Esophagus muscularis mucosa (tissue), 3 donors: Measurements from ENCODE around the gene INTS11.

Experiments
- POLR2A ChIP-seq: fragments of 450-650 bp; IDR thresholded peaks from one replicate; pipeline ENCODE4 v1.6.1; 2017; ENCODE audit warnings: antibody characterized with exemption, moderate library complexity, mild to moderate bottlenecking, low read depth
- POLR2AphosphoS5 ChIP-seq, 2 donors: sonication (generic); formaldehyde crosslinking; IDR thresholded peaks; one replicate each; pipeline ENCODE4 v1.6.1; 2017; ENCODE audit warnings: antibody characterized with exemption in 2 of 2
- TF ChIP-seq, protein P1 (sequence below), 3 experiments: fragments of 200-600 bp in 2 of 3; fragments of 450-650 bp in 1 of 3; sonication (generic) in 2 of 3; IDR thresholded peaks; one replicate each; pipeline ENCODE4 v1.5.1; 2017 to 2019; ENCODE audit warnings: antibody characterized with exemption in 3 of 3, mild to moderate bottlenecking in 2 of 3, moderate library complexity in 1 of 3

DNA sequence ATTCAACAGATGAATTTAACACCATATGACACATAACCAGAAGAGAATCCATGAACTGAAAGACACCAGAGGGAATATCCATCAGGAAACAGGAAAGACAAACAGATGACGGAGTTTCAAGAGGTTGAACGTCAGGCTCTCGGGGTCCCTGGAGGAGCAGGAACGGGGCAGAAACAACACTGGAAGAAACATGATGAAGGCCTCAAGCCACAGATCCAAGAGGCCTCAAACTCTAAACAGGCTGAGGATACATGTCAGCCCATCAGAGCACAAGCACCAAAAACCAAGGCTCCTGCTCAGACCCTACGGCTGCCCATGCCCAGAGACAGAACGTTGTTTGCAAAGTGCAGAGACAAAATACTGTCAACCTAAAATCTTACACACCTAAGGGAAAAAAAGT, 7.0 kb downstream of the INTS11 start:
- TF ChIP-seq, protein P1, sequence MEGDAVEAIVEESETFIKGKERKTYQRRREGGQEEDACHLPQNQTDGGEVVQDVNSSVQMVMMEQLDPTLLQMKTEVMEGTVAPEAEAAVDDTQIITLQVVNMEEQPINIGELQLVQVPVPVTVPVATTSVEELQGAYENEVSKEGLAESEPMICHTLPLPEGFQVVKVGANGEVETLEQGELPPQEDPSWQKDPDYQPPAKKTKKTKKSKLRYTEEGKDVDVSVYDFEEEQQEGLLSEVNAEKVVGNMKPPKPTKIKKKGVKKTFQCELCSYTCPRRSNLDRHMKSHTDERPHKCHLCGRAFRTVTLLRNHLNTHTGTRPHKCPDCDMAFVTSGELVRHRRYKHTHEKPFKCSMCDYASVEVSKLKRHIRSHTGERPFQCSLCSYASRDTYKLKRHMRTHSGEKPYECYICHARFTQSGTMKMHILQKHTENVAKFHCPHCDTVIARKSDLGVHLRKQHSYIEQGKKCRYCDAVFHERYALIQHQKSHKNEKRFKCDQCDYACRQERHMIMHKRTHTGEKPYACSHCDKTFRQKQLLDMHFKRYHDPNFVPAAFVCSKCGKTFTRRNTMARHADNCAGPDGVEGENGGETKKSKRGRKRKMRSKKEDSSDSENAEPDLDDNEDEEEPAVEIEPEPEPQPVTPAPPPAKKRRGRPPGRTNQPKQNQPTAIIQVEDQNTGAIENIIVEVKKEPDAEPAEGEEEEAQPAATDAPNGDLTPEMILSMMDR (IDR thresholded peaks at IDR 0.05), result no peak
- TF ChIP-seq POLR2A (no peak), POLR2AphosphoS5 (IDR thresholded peaks at IDR 0.05) (no peak)
